Hepatocyte (in vitro differentiated cells): ENCODE results near the gene SLC39A8. TPM values are rescaled to one million over a fixed set of nuclear protein-coding genes. Genes with fewer than 3 reads are reported as not detected.

Experiments
- DNase-seq: peaks from one replicate; pipeline ENCODE4 v3.0.0-alpha.2; 2016; ENCODE audit warnings: low spot score
- H2AFZ ChIP-seq: fragments of 200-600 bp; sonication (generic); 2 replicates; pipeline ENCODE4 v1.6.0; 2016; ENCODE audit warnings: antibody characterized with exemption, mild to moderate bottlenecking
- H3K27ac ChIP-seq: fragments of 200-600 bp; sonication (generic); 2 replicates; pipeline ENCODE4 v1.5.1; 2016; ENCODE audit warnings: mild to moderate bottlenecking
- H3K27me3 ChIP-seq: fragments of 200-600 bp; sonication (generic); 2 replicates; pipeline ENCODE4 v1.6.1; 2016
- H3K36me3 ChIP-seq: fragments of 200-600 bp; sonication (generic); replicated peaks from 2 replicates; pipeline ENCODE4 v1.5.1; 2016; ENCODE audit warnings: low read depth; ENCODE audit not compliant: insufficient read depth
- H3K4me1 ChIP-seq: fragments of 200-600 bp; sonication (generic); 2 replicates; pipeline ENCODE4 v1.5.1; 2016; ENCODE audit warnings: mild to moderate bottlenecking, moderate library complexity; ENCODE audit not compliant: insufficient read depth
- H3K4me2 ChIP-seq: fragments of 200-600 bp; sonication (generic); 2 replicates; pipeline ENCODE4 v1.6.0; 2016
- H3K4me3 ChIP-seq: fragments of 200-600 bp; sonication (generic); 2 replicates; pipeline ENCODE4 v1.5.1; 2016; ENCODE audit warnings: mild to moderate bottlenecking
- H3K79me2 ChIP-seq: fragments of 200-600 bp; sonication (generic); 2 replicates; pipeline ENCODE4 v1.6.0; 2017; ENCODE audit warnings: mild to moderate bottlenecking
- H3K9me2 ChIP-seq: fragments of 200-600 bp; sonication (generic); replicated peaks from 2 replicates; pipeline ENCODE4 v1.6.0; 2017; ENCODE audit warnings: mild to moderate bottlenecking; ENCODE audit not compliant: insufficient read depth
- H3K9me3 ChIP-seq: fragments of 200-600 bp; sonication (generic); 2 replicates; pipeline ENCODE4 v1.5.1; 2016; ENCODE audit warnings: low read depth, mild to moderate bottlenecking
- H4K20me1 ChIP-seq: fragments of 200-600 bp; sonication (generic); 2 replicates; pipeline ENCODE4 v1.6.0; 2016; ENCODE audit warnings: mild to moderate bottlenecking; ENCODE audit not compliant: insufficient read depth, poor library complexity, severe bottlenecking
- CTCF ChIP-seq: fragments of 200-600 bp; sonication (generic); IDR thresholded peaks from 2 replicates; pipeline ENCODE4 v1.5.1; 2016; ENCODE audit warnings: antibody characterized with exemption, mild to moderate bottlenecking; ENCODE audit not compliant: poor library complexity
- EZH2 ChIP-seq: fragments of 200-600 bp; sonication (generic); IDR thresholded peaks from 2 replicates; pipeline ENCODE4 v1.6.1; 2016; ENCODE audit warnings: antibody characterized with exemption, mild to moderate bottlenecking, borderline replicate concordance
- EZH2phosphoT487 ChIP-seq: fragments of 200-600 bp; sonication (generic); IDR thresholded peaks from one replicate; pipeline ENCODE4 v1.6.1; 2018; ENCODE audit warnings: antibody characterized with exemption, mild to moderate bottlenecking, low read depth, moderate library complexity; ENCODE audit not compliant: unreplicated experiment, severe bottlenecking
- WGBS: methylation state at CpG from one replicate; pipeline ENCODE4 v1.1.6; 2016; ENCODE audit warnings: low lambda C conversion rate; ENCODE audit errors: missing lambda C conversion rate; 5-methylcytosine and 5-hydroxymethylcytosine counted together
- polyA plus RNA-seq: library from polyadenylated mRNA; unstranded; fragments of >200 nt; fragmentation: Nextera tagmentation; extraction: Ambion mirVana; gene quantifications from 2 replicates; pipeline ENCODE4 v1.2.1, GENCODE V29; 2016
- total RNA-seq: library from RNA; depleted of rRNA; stranded (reverse); fragments of >200 nt; gene quantifications from 2 replicates; pipeline ENCODE4 v1.2.3, GENCODE V29; 2014

Gene SLC39A8
- total and polyA plus RNA-seq, 2 experiments from 2014 or later, result 15.9 to 22.3 TPM

DNA sequence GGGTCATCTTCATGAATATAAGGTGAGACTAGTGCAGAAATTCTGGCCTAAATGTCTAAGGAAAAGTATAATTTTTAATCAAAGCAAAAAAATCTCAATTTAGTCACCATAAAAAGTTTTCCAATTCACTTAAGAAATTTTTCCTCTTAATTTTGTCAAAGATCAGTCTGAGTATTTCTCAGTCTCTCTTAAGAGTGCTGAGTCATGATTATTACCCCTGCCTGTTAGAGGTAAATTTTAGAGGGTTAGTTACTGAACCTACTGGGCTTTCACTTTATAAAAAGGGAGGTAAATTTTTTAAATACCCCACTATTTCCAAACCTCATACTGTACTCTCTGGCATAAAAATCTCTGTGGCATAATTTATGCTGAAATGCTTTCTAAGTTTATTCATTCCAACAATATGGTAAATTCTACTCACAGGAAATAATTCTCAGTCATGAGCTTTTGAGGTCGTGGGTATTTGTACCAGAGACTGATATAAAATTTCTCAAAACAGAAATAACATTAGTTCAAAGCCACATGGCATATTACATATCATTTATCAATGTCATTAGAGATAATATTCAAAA lies 122.4 kb downstream of the SLC39A8 start:
- TF ChIP-seq EZH2phosphoT487 (no peak), CTCF (no peak)
- Histone ChIP-seq H3K27ac (no peak overlapping the region), H3K4me2 (no peak overlapping the region)

DNA sequence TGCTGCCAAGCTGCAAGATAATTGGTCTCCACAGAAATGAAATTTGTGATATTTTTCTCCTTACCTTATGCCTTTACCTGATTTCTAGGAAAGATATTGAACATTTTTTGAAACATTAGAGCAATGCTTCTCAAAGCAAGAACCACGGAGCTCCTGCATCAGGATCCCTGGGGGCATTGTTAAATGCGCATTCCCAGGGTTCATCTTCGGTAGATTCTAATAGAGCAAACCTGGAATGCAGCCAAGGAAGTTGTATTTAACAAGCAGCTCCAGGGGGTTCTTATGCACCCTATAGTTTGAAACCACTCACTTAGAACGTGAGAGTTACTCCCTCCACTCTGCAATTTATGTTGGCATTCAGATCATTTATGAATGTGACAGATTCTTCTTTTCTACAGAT lies 126.2 kb downstream of the SLC39A8 start:
- no peak overlapping the region for H3K4me3 ChIP-seq
- H3K9me2 ChIP-seq, result no peaks in the 10 kb centered on the region
- TF ChIP-seq CTCF (no peak), EZH2 (no peak), EZH2phosphoT487 (no peak)
- no peak overlapping the region for H3K4me2 ChIP-seq
- no peaks in the 10 kb centered on the region for H3K79me2 ChIP-seq
- H3K4me1 ChIP-seq, result no peaks in the 10 kb centered on the region
- H3K27ac ChIP-seq, result no peak overlapping the region
- H4K20me1 ChIP-seq, result no peaks in the 10 kb centered on the region
- WGBS, result 40% methylated on average over 4 of the region's 4 CpGs
- no peak overlapping the region for H2AFZ ChIP-seq
- DNase-seq, result no peak
- no peaks in the 10 kb centered on the region for H3K9me3 ChIP-seq
- H3K27me3 ChIP-seq, result no peaks in the 10 kb centered on the region
- H3K36me3 ChIP-seq, result no peaks in the 10 kb centered on the region

More for the DNA sequence above, 122.4 kb downstream of the SLC39A8 start:
- Histone ChIP-seq H2AFZ (no peak overlapping the region), H4K20me1 (no peaks in the 10 kb centered on the region), H3K36me3 (no peaks in the 10 kb centered on the region), H3K79me2 (no peaks in the 10 kb centered on the region), H3K4me1 (no peaks in the 10 kb centered on the region), H3K9me3 (no peaks in the 10 kb centered on the region), H3K9me2 (no peaks in the 10 kb centered on the region), H3K27me3 (no peaks in the 10 kb centered on the region), H3K4me3 (no peak overlapping the region)
- WGBS, result 81% methylated on average over 1 of the region's 1 CpG
- no peak for DNase-seq

- TF ChIP-seq EZH2phosphoT487 (no peak), EZH2 (no peak), CTCF (no peak)
- 78% methylated on average over 3 of the region's 3 CpGs for WGBS
Measured at GRCh38 chr4:102218656-102219055, 126.6 kb downstream of the SLC39A8 start.

More at GRCh38 chr4:102218656-102219055, 126.6 kb downstream of the SLC39A8 start:
- no peaks in the 10 kb centered on the region for H3K27me3 ChIP-seq
- no peak overlapping the region for H3K4me2 ChIP-seq
- no peak overlapping the region for H3K27ac ChIP-seq
- H3K79me2 ChIP-seq, result no peaks in the 10 kb centered on the region
- no peak for DNase-seq
- H2AFZ ChIP-seq, result no peak overlapping the region
- no peaks in the 10 kb centered on the region for H3K9me2 ChIP-seq
- no peaks in the 10 kb centered on the region for H3K4me1 ChIP-seq
- no peaks in the 10 kb centered on the region for H3K36me3 ChIP-seq
- H3K4me3 ChIP-seq, result no peak overlapping the region
- no peaks in the 10 kb centered on the region for H3K9me3 ChIP-seq
- H4K20me1 ChIP-seq, result no peaks in the 10 kb centered on the region
